IMR-90 (cell line): Measurements from ENCODE around the gene RYR1. TPM values are rescaled to one million over a fixed set of nuclear protein-coding genes. Genes with fewer than 3 reads are reported as not detected.

Experiments used
- ATAC-seq: fragments of 200-7000 bp; cut with Tn5 transposase; 2 replicates; pipeline ENCODE4 v1.9.1; 2020; ENCODE audit warnings: low read depth, mild to moderate bottlenecking, moderate library complexity
- BruUV-seq: library from RNA; stranded (reverse); fragments of 400-500 nt; replicated peaks from 2 replicates; lab custom pipeline; 2021; lab: Mats Ljungman, UMichigan
- CTCF ChIA-PET: fragments of 300-600 bp; formaldehyde crosslinking; extraction: SDS; loops from one replicate; lab custom pipeline; 2021; ENCODE audit warnings: antibody characterized with exemption; lab: Yijun Ruan, JAX
- POLR2A ChIA-PET: fragments of 300-600 bp; sonication (Branson Sonifier 250); formaldehyde crosslinking; loops from one replicate; lab custom pipeline; 2022; ENCODE audit warnings: antibody characterized with exemption; ENCODE audit not compliant: unreplicated experiment; lab: Charles Lee
- DNase-seq: peaks from one replicate; pipeline ENCODE4 v3.0.0; 2013
- H2AFZ ChIP-seq: replicated peaks from 2 replicates; pipeline ENCODE3; 2013; ENCODE audit warnings: low read length, mild to moderate bottlenecking; ENCODE audit not compliant: poor library complexity
- H2AK5ac ChIP-seq: 2 replicates; pipeline ENCODE4 v1.6.1; 2013; ENCODE audit warnings: low read depth, low read length, inconsistent platforms
- H2AK9ac ChIP-seq: replicated peaks from 2 replicates; pipeline ENCODE3; 2013; ENCODE audit warnings: mild to moderate bottlenecking, low read depth, low read length, moderate library complexity; ENCODE audit not compliant: poor library complexity
- H2BK120ac ChIP-seq: 2 replicates; pipeline ENCODE4 v1.6.1; 2013; ENCODE audit warnings: low read depth, low read length, inconsistent platforms
- H2BK15ac ChIP-seq: 3 replicates; pipeline ENCODE4 v1.6.1; 2013; ENCODE audit warnings: low read depth, low read length, inconsistent platforms
- H2BK20ac ChIP-seq: 2 replicates; pipeline ENCODE4 v1.6.1; 2013; ENCODE audit warnings: low read depth, mild to moderate bottlenecking, inconsistent platforms, low read length, moderate library complexity
- H2BK5ac ChIP-seq: 2 replicates; pipeline ENCODE4 v1.6.1; 2013; ENCODE audit warnings: mild to moderate bottlenecking, low read depth, low read length, inconsistent platforms; ENCODE audit not compliant: poor library complexity, severe bottlenecking
- H3K14ac ChIP-seq: replicated peaks from 2 replicates; pipeline ENCODE4 v1.6.1; 2013; ENCODE audit warnings: low read depth, low read length, inconsistent platforms
- H3K18ac ChIP-seq: 2 replicates; pipeline ENCODE4 v1.6.1; 2013; ENCODE audit warnings: low read depth, low read length, control low read depth
- H3K23ac ChIP-seq: 2 replicates; pipeline ENCODE4 v1.6.1; 2013; ENCODE audit warnings: low read depth, low read length, inconsistent platforms
- H3K27ac ChIP-seq: 2 replicates; pipeline ENCODE4 v1.5.1; 2013; ENCODE audit warnings: mild to moderate bottlenecking, control low read depth, low read length; ENCODE audit not compliant: insufficient read depth
- H3K27me3 ChIP-seq: 2 replicates; pipeline ENCODE4 v1.6.1; 2013; ENCODE audit warnings: low read length; ENCODE audit not compliant: control insufficient read depth, insufficient read depth
- H3K36me3 ChIP-seq: 2 replicates; pipeline ENCODE4 v1.6.1; 2013; ENCODE audit warnings: low read length, mixed read lengths; ENCODE audit not compliant: control insufficient read depth, insufficient read depth
- H3K4ac ChIP-seq: 2 replicates; pipeline ENCODE4 v1.6.1; 2013; ENCODE audit warnings: low read depth, low read length, inconsistent platforms
- H3K4me1 ChIP-seq: 2 replicates; pipeline ENCODE4 v1.6.1; 2013; ENCODE audit warnings: low read length, mixed read lengths; ENCODE audit not compliant: control insufficient read depth, insufficient read depth
- H3K4me2 ChIP-seq: 2 replicates; pipeline ENCODE4 v1.6.1; 2013; ENCODE audit warnings: low read depth, mild to moderate bottlenecking, control low read depth, low read length, moderate library complexity
- H3K4me3 ChIP-seq: 2 replicates; pipeline ENCODE4 v1.5.1; 2013; ENCODE audit warnings: low read depth, mild to moderate bottlenecking, control low read depth, low read length, moderate library complexity; ENCODE audit not compliant: insufficient read depth
- H3K56ac ChIP-seq: 2 replicates; pipeline ENCODE4 v1.6.1; 2013; ENCODE audit warnings: low read length, inconsistent platforms; ENCODE audit not compliant: insufficient read depth; ENCODE audit errors: extremely low read depth
- H3K79me1 ChIP-seq, 2 experiments: 2 replicates each; pipeline ENCODE4 v1.6.1; 2013; ENCODE audit warnings: low read length in 2 of 2, inconsistent platforms in 1 of 2, low read depth in 1 of 2
- H3K9ac ChIP-seq: 2 replicates; pipeline ENCODE4 v1.6.1; 2013; ENCODE audit warnings: low read depth, low read length, control low read depth
- H3K9me1 ChIP-seq: 2 replicates; pipeline ENCODE4 v1.6.1; 2013; ENCODE audit warnings: low read length, inconsistent platforms; ENCODE audit not compliant: insufficient read depth
- H3K9me3 ChIP-seq: 2 replicates; pipeline ENCODE4 v1.6.1; 2013; ENCODE audit warnings: low read length; ENCODE audit not compliant: control insufficient read depth, insufficient read depth
- H4K20me1 ChIP-seq: 2 replicates; pipeline ENCODE4 v1.6.1; 2013; ENCODE audit warnings: low read length, inconsistent platforms; ENCODE audit not compliant: insufficient read depth
- H4K5ac ChIP-seq: 2 replicates; pipeline ENCODE4 v1.6.1; 2013; ENCODE audit warnings: mild to moderate bottlenecking, low read depth, low read length, control low read depth
- H4K8ac ChIP-seq, 2 experiments: 2 replicates each; pipeline ENCODE4 v1.6.1; 2013; ENCODE audit warnings: low read depth in 2 of 2, low read length in 2 of 2, control low read depth in 1 of 2, inconsistent platforms in 1 of 2
- H4K91ac ChIP-seq: 2 replicates; pipeline ENCODE4 v1.6.1; 2013; ENCODE audit warnings: low read depth, low read length, inconsistent platforms; ENCODE audit not compliant: insufficient read depth
- BHLHE40 ChIP-seq: fragments of 150-350 bp; IDR thresholded peaks from 2 replicates; pipeline ENCODE4 v1.6.1; 2016; ENCODE audit warnings: mild to moderate bottlenecking, low read depth, low read length
- CEBPB ChIP-seq: IDR thresholded peaks from 2 replicates; pipeline ENCODE4 v1.6.1; 2012; ENCODE audit warnings: low read depth, low read length, improper control_type of control experiment
- FOS ChIP-seq: fragments of 150-350 bp; IDR thresholded peaks from 2 replicates; pipeline ENCODE4 v1.6.1; 2016; ENCODE audit warnings: low read depth, low read length
- MAFK ChIP-seq: IDR thresholded peaks from 2 replicates; pipeline ENCODE4 v1.6.1; 2012; ENCODE audit warnings: low read depth, low read length, improper control_type of control experiment
- MAZ ChIP-seq: IDR thresholded peaks from 2 replicates; pipeline ENCODE4 v1.6.1; 2012; ENCODE audit warnings: low read depth, mild to moderate bottlenecking, low read length, improper control_type of control experiment, moderate library complexity, borderline replicate concordance
- MXI1 ChIP-seq: IDR thresholded peaks from 2 replicates; pipeline ENCODE4 v1.6.1; 2012; ENCODE audit warnings: low read depth, mild to moderate bottlenecking, low read length, moderate library complexity, borderline replicate concordance
- NFE2L2 ChIP-seq: fragments of 150-350 bp; IDR thresholded peaks from 2 replicates; pipeline ENCODE4 v1.6.1; 2016; ENCODE audit warnings: low read depth, mild to moderate bottlenecking, low read length
- POLR2A ChIP-seq: IDR thresholded peaks from 2 replicates; pipeline ENCODE4 v1.6.1; 2012; ENCODE audit warnings: mild to moderate bottlenecking, low read depth, low read length
- RCOR1 ChIP-seq: IDR thresholded peaks from 2 replicates; pipeline ENCODE4 v1.6.1; 2012; ENCODE audit warnings: mild to moderate bottlenecking, low read length, improper control_type of control experiment; ENCODE audit not compliant: insufficient replicate concordance
- RFX5 ChIP-seq: IDR thresholded peaks from 2 replicates; pipeline ENCODE4 v1.8.0; 2012; ENCODE audit warnings: low read depth, mild to moderate bottlenecking, low read length, moderate library complexity
- WGBS, 2 experiments: methylation state at CpG; one replicate each; pipeline versions ENCODE4 v1.1.5 to v1.1.7; 2013; ENCODE audit warnings: missing lambda C conversion rate in 2 of 2; ENCODE audit not compliant: insufficient read length in 1 of 2; ENCODE audit errors: extremely low coverage in 2 of 2; 5-methylcytosine and 5-hydroxymethylcytosine counted together
- dilution Hi-C: fragments of 300-500 bp; cut with HindIII; formaldehyde crosslinking; loops from one replicate; pipeline ENCODE4 v1.14.3; 2018; ENCODE audit warnings: low sequenced_read_pairs; ENCODE audit not compliant: unreplicated experiment
- in situ Hi-C: fragments of 300-500 bp; cut with MboI; formaldehyde crosslinking; loops from 3 replicates; pipeline ENCODE4 v1.14.3; 2019; ENCODE audit warnings: low sequenced_read_pairs, inconsistent platforms, mixed read lengths
- intact Hi-C: fragments of 100-400 bp; cut with micrococcal nuclease; formaldehyde crosslinking; loops from 2 replicates; pipeline ENCODE4 v1.10.0; 2022
- polyA plus RNA-seq, 3 experiments: library from polyadenylated mRNA; depleted of rRNA; stranded (reverse); fragments of >200 nt; gene quantifications; 2 replicates each; pipeline ENCODE4 v1.2.3, GENCODE V29; 2012; ENCODE audit warnings: low replicate concordance in 1 of 3
- total RNA-seq: library from RNA; depleted of rRNA; stranded (reverse); fragments of >200 nt; gene quantifications from 2 replicates; pipeline ENCODE4 v1.2.3, GENCODE V29; 2012
- TF ChIP-seq, protein P1 (sequence below): fragments of 150-350 bp; IDR thresholded peaks from 2 replicates; pipeline ENCODE4 v1.6.1; 2016; ENCODE audit warnings: low read depth, mild to moderate bottlenecking, low read length, moderate library complexity, borderline replicate concordance

The RYR1 gene
- total and polyA plus RNA-seq, 2 of the 4 experiments (the other 2 are of a cell fraction), result not detected

DNA sequence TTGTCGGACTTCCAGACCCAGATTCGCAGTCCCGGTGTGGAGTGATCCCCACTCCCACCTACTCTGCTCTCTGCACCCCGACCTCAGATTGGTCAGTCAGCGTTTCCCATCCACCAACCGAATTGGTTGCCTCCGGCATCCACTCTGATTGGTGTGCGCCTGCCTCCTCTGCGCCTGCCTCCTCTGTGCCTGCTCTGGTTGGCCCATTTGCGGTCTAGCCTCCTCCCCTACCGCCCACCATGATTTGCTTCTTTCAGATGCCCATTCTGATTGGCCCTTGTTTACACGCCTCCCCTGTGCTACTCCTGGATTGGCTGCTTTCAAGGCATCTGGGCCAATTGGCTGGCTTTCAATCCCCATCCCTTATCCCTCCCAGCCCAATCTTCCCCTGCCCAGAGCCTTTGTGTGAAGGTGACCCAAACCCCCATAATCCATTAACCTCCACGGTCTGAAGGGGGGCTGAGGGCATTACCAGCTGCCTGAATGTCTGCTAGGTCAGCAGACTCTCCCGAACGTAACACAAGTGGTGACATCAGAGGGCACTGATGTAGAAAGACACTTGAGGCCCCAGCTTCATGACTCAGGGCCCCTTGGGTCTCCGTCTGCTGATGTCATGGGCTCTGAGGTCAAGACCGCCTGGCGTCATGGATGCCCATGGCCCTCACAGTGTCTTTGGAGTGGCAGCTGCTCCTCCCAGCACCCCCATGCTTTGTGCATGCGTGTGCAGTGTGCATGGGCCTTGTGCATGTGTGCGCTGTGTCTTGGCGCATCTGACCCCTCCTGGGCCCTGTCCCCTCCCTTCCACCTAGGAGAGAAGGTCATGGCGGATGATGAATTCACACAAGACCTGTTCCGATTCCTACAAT, 103.8 kb downstream of the RYR1 start:
- no peak overlapping the region for H4K8ac ChIP-seq
- no peak overlapping the region for H3K56ac ChIP-seq
- H2BK20ac ChIP-seq, result no peak overlapping the region
- no peak overlapping the region for H3K4me2 ChIP-seq
- no peak overlapping the region for H4K5ac ChIP-seq
- H4K20me1 ChIP-seq, result no peaks in the 10 kb centered on the region
- no peak overlapping the region for H3K9ac ChIP-seq
- 77% methylated on average over 8 of the region's 23 CpGs; no CpG with 5 or more reads in 1 of the 2 experiments for WGBS, 2 experiments
- H3K27me3 ChIP-seq, result no peaks in the 10 kb centered on the region; the same call in none of the 2 replicates
- dilution Hi-C loops, result no loop called here
- ATAC-seq (no peak), DNase-seq (no peak)
- no peaks in the 10 kb centered on the region for H3K79me1 ChIP-seq
- H3K4ac ChIP-seq, result no peak overlapping the region
- H3K18ac ChIP-seq, result no peak overlapping the region
- H3K27ac ChIP-seq, result no peak overlapping the region
- CTCF ChIA-PET, result no interaction called here
- in situ Hi-C loops, result no loop called here
- H2AK5ac ChIP-seq, result no peak overlapping the region
- H3K23ac ChIP-seq, result no peak overlapping the region
- no peaks in the 10 kb centered on the region for H3K9me1 ChIP-seq
- no peak overlapping the region for H4K91ac ChIP-seq
- TF ChIP-seq MAZ (no peak), MXI1 (no peak), RFX5 (no peak), MAFK (no peak), CEBPB (no peak), POLR2A (no peak), BHLHE40 (no peak), FOS (no peak), NFE2L2 (no peak), RCOR1 (no peak)
- TF ChIP-seq, protein P1, sequence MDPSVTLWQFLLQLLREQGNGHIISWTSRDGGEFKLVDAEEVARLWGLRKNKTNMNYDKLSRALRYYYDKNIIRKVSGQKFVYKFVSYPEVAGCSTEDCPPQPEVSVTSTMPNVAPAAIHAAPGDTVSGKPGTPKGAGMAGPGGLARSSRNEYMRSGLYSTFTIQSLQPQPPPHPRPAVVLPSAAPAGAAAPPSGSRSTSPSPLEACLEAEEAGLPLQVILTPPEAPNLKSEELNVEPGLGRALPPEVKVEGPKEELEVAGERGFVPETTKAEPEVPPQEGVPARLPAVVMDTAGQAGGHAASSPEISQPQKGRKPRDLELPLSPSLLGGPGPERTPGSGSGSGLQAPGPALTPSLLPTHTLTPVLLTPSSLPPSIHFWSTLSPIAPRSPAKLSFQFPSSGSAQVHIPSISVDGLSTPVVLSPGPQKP, result no peak
- H3K36me3 ChIP-seq, result no peaks in the 10 kb centered on the region
- H3K14ac ChIP-seq, result no peak overlapping the region
- H2AK9ac ChIP-seq, result no peak overlapping the region
- H3K4me1 ChIP-seq, result no peaks in the 10 kb centered on the region
- no peak overlapping the region for H3K4me3 ChIP-seq
- no TSS peak for BruUV-seq
- no peak overlapping the region for H2BK15ac ChIP-seq
- H3K9me3 ChIP-seq, result peaks cover 14% of the 10 kb centered on the region
- H2BK120ac ChIP-seq, result no peak overlapping the region
- no peak overlapping the region for H2AFZ ChIP-seq
- no peak overlapping the region for H2BK5ac ChIP-seq
- intact Hi-C loops, result no loop called here
- POLR2A ChIA-PET, result no interaction called here
